NCI-H1930 (cell line): ENCODE measurements around the gene EPM2AIP1.
"Not testable (repeated sequence)": the region's sequence is repeated elsewhere in the genome, so short reads cannot be mapped to it uniquely, and the experiment has no call there.

ENCODE experiments used
- DNase-seq, 2 experiments: peaks; one replicate each; lab custom pipeline; 2025; lab: John Stamatoyannopoulos, UW

Gene EPM2AIP1

DNA sequence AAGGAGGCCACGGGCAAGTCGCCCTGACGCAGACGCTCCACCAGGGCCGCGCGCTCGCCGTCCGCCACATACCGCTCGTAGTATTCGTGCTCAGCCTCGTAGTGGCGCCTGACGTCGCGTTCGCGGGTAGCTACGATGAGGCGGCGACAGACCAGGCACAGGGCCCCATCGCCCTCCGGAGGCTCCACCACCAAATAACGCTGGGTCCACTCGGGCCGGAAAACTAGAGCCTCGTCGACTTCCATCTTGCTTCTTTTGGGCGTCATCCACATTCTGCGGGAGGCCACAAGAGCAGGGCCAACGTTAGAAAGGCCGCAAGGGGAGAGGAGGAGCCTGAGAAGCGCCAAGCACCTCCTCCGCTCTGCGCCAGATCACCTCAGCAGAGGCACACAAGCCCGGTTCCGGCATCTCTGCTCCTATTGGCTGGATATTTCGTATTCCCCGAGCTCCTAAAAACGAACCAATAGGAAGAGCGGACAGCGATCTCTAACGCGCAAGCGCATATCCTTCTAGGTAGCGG lies at the start of gene EPM2AIP1:
Gene EPM2AIP1 (minus strand): TSS at position 326 of the 520 bp plus-strand sequence. CDS start 54 bp downstream, at position 272.
- no peak for DNase-seq

DNA sequence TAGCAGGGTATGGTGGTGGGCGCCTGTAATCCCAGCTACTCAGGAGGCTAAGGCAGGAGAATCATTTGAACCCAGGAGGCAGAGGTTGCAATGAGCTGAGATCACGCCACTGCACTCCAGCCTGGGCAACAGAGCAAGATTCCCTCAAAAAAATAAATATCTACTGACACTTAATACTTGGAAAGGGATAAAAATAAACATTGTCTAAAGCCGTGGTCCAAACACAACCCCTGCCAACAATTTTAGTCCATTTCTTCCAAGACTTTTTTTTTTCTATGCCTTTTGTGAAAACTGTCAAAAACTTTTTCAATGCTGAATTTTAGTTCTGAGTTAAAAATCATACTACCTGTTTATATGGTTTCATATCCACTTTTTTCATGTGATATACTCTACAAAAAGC lies 49.8 kb upstream of the EPM2AIP1 start:
- DNase-seq: not testable (repeated sequence)

DNA sequence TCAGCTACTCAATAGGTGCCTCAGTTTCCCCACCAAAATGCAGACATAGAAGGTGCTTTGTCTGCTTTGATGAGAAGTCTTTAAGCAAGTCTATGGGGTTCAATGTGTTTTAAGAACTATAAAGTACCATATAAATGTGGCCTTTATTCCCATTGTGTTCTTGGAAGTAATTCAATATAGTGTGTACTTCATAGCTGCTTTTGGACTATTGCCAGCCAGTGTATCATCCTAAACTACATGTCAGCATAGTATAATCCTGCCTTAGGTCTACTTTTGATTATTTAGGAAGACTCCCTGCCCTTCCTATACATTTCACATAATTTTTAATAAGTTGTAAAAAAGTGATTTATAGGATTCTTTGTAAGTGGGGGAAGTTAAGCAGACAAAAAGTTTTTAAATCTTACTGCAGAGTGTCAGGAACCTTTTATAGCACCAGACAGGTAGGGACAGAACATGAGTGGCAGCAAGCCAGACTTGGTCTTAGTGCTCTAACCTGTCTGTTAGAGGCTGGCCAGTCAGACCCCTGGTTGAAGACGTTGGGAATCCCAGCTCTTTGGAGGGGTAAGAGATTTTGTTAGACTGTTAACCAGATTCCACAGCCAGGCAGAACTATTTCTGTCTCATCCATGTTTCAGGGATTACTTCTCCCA lies 48.7 kb upstream of the EPM2AIP1 start:
- DNase-seq: no peak

DNA sequence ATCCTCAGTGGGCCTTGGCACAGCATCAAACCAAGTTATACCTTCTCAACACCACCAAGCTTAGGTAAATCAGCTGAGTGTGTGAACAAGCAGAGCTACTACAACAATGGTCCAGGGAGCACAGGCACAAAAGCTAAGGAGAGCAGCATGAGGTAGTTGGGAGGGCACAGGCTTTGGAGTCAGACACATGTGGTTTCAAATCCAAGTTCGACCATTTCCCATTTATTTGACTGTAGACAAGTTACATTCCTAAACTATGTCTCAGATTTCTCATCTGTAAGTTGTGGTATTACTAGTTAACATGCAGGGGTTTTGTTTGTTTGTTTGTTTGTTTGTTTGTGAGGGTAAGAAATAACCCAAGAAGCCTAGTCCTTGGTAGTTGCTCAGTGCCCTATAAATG lies 47.3 kb upstream of the EPM2AIP1 start:
- no peak for DNase-seq

DNA sequence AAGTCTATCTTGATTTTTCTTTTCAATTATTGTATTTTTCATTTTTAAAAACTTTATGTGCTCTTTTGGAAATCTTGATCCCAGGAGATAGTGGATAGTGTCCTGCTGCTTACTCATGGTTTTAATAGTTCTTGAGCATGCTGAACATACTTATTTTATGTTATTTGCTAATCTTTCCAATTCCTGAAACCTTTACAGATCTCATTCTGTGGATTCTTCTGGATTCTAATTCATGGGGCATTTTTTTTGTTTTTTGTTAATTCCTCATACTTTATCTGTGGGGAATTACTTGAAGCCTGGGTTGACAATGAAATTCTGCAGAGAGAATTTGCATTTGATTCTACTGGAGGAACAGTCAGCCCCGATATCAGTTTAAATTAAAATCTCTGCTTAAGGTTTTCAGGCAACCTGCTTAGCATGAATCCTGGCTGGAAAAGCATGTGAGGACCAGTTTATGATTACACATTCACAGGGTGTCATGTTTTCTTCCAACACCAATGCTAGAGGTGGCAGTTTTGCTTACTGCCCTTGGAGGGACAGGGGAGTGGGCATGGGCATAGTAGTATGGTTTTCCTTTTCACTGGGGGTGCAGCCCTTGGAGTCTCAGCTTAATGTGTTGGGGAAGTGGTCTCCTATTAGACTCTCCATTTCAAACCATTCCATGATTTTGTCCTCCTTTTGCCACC lies 46.4 kb upstream of the EPM2AIP1 start:
- no peak for DNase-seq

DNA sequence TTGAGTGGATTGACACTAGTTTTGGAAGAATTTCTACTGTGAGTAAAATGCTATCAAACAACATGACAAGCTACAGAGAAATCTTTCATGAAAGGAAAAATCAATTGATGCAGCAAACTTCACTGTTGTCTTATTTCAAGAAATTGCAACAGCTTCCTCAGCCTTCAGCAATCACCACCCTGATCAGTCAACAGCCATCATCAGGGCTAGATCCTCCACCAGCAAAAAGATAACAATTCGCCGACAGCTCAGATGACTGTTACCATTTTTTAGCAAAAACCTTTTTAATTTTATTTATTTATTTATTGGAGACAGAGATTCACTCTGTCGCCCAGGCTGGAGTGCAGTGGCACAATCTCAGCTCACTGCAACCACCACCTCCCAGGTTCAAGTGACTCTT lies 44.4 kb upstream of the EPM2AIP1 start:
- no peak for DNase-seq

DNA sequence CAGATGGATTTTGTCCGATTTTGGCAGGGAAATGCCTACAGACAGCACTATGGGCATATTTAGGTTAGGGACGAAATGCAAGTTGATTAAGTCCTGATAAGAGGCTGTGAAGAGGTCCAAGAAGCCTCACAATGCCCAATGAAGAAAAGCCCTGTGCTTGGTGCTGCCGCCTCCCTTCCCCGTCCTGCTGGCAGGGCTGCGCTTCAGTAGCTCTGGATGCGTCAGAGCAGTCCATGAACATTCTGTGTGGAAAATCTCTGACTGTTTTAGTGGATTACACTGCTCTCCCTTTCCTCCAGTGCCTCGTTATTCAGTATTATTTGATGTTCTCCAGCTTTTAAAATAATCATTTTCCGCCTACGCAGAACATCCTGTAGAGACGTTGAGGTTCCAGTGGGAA lies 40.0 kb upstream of the EPM2AIP1 start:
- no peak for DNase-seq

DNA sequence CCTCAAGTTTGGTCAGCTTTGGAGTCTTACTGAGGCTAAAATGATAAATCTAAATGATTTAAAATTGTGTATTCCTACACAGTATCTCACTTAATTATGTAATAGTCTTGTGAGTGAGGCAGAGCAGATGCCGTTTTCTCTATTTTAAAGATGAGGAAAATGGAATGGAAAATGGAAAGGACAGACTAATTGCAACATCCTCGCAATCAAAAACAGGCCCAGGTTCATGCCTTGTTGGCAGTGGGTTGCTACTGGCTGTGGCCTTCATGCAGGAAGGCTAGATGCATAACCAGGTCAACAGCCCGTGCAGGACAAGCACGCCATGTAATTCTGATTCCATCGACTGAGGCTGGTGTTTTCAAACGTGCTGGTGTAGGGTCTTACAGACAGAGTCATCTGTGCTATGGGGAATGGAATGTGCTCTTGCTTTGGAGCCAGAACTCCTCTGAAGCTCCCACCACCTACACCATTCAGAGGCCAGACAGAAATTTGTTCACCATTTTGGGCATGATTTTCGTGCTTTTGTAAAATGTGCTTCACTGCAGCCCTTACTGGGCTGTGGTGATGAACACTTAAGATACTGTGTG lies 38.3 kb upstream of the EPM2AIP1 start:
- DNase-seq: no peak

DNA sequence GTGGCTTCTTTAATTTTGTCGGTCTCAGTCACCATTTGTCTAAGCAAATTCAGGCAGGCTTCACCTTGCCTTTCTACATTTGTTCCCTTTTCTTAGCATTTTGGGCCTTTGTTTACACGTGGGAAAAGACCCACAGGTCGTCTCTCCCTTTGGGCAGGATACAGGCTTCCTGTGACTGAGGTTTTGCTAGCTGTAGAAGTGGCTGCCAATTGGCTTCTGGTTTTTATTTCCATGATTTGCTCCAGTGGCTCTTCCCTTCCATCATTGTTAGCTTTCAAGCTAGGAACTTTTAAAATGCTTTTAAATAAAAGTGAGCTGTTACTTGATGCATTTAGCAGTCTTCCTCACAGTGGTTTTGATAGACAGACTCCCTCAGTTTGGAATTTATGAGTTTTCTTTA lies 37.7 kb upstream of the EPM2AIP1 start:
- DNase-seq: no peak

DNA sequence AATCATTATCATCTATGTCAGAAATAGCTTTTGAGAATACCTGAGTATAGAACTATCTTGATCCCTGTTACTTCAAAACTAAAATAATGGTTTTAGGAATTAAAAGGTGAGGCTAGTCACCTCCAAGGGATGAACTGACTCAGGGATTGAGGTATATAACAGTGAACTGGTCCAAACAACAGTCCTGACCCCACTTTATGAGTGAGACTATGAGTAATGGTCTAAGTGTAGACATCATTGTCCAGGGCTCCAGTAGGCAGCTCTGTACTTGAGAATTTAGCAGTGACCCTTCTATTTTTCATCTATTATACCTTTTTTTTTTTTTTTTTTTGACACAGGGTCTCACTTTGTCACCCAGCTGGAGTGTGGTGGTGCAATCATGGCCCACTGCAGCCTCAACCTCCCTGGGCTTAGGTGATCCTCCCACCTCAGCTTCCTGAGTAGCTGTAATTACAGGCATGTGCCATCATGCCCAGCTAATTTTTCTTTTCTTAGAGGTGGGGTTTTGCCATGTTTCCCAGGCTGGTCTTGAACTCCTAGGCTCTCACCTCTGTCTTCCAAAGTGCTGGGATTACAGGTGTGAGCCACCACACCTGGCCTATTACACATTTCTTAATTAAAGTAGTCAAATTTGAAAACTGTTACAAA lies 36.7 kb upstream of the EPM2AIP1 start:
- DNase-seq: no peak

DNA sequence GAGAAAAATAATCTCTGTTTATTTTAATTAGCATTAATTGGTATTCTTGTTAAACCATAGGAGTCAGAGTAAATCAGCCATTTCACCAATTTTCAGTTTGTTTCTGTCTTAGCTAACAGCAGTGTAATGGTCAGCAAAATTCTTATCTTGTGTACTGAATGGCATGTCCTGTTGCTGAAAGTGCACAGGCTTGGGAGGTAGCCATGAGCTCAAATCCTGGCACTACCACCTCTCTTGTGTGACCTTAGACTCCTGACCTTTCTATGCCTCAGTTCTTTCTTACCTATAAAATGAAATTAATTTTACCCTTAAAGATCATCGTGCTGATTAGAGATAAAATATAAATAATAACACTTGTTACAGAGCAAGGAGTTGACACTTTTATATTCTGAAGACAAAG lies 36.2 kb upstream of the EPM2AIP1 start:
- no peak for DNase-seq

DNA sequence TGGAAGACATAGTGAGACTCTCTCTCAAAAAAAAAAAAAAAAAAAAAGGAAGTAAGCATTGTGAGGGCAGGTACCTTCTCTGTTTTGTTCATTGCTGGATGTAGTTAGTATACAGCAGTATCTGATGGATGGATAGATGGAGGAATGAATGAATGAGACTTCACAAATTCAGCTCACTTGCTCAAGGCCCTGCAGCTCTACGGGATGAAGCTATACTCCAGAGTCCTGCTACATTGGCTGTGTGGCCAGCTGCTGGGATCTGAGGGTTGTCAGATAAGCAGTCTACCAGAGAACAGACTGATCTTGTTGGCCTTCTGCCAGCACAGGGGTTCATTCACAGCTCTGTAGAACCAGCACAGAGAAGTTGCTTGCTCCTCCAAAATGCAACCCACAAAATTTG lies 35.4 kb upstream of the EPM2AIP1 start:
- DNase-seq: no peak

DNA sequence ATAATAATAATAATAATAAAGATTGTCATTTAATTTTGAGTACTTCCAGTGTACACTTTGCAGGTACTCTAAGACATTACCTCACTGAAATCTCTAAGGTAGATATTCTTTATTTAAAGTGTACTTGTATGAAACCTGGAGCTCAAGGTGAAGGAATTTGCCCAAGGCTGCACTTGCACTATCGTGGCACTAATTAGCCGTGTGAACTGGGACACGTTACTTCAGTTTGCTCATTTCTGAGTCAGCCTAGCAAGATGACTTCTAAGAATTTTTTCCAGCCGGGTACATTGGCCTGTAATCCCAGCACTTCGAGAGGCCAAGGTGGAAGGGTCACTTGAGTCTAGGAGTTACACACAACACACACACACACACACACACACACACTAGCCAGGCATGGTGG lies 33.9 kb upstream of the EPM2AIP1 start:
- DNase-seq: no peak

DNA sequence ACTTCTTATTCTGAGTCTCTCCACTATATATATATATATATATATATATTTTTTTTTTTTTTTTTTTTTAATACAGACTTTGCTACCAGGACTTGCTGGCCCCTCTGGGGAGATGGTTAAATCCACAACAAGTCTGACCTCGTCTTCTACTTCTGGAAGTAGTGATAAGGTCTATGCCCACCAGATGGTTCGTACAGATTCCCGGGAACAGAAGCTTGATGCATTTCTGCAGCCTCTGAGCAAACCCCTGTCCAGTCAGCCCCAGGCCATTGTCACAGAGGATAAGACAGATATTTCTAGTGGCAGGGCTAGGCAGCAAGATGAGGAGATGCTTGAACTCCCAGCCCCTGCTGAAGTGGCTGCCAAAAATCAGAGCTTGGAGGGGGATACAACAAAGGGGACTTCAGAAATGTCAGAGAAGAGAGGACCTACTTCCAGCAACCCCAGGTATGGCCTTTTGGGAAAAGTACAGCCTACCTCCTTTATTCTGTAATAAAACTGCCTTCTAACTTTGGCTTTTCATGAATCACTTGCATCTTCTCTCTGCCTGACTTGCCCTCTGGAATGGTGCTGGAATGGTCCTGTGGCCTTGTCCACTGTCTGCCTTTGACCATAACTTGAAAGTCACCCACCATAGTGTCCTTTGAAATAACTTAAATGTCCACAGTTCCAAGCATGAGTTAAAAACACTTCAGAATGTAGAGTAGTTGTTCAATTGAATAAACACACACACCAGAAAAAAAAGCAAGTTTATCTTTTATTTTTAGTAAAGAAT lies 32.8 kb upstream of the EPM2AIP1 start:
- no peak for DNase-seq

DNA sequence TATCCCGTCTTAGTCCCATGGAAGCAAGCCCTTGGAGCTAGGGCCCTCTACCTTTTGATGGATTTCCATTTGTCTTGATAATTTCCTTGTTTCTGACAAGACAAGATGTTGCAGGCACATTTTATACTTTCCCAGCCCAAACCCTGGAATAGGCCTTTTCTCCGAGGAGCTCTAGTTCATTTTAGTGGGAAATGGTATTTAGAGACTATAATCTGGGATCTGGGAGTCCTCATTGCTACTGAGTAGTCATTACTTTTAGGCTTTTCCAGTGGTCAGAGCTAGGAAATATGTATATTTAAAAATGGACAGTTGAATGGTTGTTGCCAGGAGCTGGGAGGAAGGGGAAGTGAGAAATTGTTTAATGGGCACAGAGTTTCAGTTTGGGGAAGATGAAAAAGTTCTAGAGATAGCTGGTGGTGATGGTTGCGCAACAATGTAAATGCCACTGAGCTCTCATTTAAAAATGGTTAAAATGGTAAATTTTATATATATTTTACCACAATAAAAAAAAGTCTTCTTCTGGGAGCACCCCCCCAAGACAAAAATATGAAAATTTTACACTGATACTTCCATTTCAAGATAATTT lies 32.0 kb upstream of the EPM2AIP1 start:
- no peak for DNase-seq

DNA sequence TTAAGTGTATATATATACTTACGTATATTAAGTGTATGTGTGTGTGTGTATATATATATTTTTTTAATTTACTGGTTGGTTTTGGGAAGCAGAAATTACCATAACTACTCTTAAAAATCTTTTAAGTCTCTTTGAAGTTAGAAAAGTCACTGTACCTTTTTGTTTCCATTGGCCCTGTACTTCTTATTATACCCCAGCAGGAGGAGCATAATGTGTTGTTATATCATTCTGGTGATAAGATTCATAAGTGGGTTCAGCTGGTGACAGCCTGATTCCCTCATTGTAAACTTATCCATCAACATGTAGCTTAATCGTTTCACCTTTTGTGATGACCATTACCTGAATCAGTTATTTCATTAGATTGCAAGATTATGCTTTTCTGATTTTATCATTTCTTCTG lies 31.2 kb upstream of the EPM2AIP1 start:
- no peak for DNase-seq

DNA sequence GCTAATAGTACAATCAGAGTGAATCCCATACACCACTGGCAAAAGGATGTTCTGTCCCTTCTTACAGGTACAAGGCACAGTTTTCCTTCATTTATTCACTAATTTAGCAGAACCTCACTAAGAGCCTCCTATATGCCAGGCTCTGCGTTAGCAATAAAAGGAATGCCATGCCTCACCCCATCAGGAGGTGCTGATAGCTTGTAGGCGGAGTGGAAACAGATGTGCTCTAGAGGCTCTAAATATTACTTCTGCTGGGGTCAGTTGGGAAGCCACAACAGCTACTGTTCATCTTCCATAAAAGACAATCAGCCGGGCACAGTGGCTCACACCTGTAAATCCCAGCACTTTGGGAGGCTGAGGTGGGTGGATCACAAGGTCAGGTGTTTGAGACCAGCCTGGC lies 24.8 kb upstream of the EPM2AIP1 start:
- no peak for DNase-seq

DNA sequence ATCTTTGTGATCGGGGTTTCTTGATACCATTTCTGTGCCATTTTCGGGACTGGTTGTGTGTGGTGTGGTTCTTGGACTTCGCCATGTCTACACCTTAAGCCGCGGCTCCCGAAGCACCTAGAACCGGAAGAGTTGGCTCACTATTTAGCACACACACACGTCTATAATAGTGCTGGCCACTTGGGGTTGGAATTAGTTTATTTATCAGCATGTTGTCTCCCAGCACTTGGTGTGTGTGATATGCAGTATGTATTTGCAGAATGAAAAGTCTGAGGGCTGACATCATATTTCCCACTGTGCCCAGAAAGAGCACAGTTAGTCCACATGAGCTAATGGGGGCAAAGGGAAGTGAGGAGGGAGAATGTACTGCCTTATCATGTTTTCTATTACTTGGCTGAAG lies 24.0 kb upstream of the EPM2AIP1 start:
- no peak for DNase-seq

DNA sequence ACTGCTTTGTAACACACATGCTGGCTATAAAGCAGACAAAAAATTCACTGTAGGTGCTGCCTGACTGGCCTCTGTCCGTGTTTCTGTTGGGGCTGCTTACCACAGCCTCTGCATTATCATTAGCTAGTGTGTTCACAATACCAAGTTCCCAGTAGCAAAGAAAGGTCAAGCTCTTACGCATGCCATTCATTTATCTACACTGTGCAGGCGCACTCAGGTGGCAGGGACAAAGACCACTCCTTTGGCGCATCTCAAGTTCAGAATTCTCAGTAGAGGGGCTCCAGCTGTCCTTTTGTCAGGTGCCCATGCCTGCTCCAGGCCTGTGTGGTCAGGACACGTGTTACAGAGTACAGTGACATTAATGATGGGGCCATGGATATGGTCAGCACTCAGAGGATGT lies 22.7 kb upstream of the EPM2AIP1 start:
- no peak for DNase-seq

DNA sequence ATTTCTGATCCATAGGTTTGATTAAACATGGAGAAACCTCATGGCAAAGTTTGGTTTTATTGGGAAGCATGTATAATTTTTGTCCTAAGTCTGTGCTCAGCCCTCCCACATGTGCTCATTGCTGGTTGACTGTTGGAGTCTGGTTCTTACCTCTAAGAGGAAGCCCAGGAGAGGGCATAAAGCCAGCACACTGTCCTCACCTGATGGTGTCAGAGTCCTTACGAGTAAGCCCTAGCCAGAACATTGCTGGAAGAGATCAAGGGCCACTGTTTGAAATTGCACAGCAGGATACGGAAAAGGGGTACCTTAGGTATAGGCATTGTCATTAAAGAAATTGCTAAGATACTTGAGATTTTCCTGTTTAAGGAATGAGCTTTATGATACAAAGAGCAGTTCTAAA lies 21.7 kb upstream of the EPM2AIP1 start:
- DNase-seq: no peak
